GM12874 (cell line): ENCODE data around the gene ASTN1.

ENCODE experiments used
- TF ChIP-seq, protein P1 (sequence below): IDR thresholded peaks from 2 replicates; pipeline ENCODE4 v1.5.1; 2011; ENCODE audit warnings: low read depth, mild to moderate bottlenecking, control low read depth, low read length, moderate library complexity; ENCODE audit not compliant: insufficient read depth

The ASTN1 gene

GRCh38 chr1:176866011-176866714 lies 298.3 kb downstream of the ASTN1 start:
- TF ChIP-seq, protein P1, sequence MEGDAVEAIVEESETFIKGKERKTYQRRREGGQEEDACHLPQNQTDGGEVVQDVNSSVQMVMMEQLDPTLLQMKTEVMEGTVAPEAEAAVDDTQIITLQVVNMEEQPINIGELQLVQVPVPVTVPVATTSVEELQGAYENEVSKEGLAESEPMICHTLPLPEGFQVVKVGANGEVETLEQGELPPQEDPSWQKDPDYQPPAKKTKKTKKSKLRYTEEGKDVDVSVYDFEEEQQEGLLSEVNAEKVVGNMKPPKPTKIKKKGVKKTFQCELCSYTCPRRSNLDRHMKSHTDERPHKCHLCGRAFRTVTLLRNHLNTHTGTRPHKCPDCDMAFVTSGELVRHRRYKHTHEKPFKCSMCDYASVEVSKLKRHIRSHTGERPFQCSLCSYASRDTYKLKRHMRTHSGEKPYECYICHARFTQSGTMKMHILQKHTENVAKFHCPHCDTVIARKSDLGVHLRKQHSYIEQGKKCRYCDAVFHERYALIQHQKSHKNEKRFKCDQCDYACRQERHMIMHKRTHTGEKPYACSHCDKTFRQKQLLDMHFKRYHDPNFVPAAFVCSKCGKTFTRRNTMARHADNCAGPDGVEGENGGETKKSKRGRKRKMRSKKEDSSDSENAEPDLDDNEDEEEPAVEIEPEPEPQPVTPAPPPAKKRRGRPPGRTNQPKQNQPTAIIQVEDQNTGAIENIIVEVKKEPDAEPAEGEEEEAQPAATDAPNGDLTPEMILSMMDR = no peak

DNA sequence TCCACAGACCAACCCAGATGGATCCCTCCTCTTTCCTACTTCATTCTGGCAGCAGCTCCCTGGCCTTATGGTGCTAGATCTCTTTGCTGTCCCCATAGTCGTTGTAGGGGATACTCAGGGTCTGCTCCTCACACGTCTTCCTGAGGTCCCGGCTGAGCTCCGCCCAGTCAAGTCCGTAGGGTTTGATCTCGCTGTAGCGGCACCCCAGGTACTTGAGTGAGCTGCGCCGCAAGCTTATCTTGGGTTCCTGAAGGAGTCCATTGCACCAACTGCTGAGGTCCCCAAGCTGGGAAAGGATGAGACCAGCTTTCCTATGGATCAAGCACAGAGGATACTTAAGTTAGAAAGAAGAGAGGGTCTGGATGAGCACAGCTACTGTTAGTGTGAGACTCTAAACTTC lies 300.3 kb downstream of the ASTN1 start:
- TF ChIP-seq, protein P1 = no peak

DNA sequence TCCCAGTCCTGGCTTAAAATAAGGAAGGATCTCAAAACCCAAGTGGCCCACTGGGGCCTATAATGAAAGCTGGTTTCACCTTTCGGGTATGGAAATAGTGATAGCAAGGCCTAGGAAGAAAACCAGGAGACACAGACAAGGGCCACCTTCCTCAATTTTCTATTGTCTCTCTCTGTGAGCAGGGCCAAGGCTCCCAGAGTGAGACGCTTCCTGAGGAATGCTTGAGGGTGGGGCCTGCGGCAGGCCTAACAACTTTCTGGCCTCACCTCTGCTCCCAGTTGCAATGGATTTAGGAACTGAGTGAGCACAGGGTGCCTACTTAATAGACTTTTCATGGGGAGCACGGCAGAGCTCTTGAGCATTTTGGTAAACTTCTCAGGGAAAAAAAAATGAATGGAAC lies 300.9 kb downstream of the ASTN1 start:
- TF ChIP-seq, protein P1 = no peak

GRCh38 chr1:176858433-176858916 lies 306.0 kb downstream of the ASTN1 start:
- TF ChIP-seq, protein P1 = no peak

DNA sequence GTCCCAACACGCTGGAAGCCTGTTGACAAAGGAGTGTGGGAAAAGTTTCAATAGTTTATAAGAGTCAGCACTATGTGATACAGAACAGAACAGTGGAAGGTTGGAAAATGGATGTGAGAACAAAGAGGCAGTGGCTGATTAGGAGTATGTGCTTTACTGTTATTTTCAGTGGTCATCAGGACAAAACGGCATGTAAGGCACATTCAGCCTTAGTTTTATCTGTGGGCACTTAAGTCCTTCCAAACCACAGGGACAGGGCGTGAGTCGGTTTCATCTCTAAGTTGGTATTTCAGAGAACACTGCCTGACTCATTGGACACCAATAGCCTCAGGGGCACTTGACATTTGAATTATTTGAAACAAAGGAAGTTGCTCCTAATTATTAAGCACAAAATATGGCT lies 306.9 kb downstream of the ASTN1 start:
- TF ChIP-seq, protein P1 = no peak

DNA sequence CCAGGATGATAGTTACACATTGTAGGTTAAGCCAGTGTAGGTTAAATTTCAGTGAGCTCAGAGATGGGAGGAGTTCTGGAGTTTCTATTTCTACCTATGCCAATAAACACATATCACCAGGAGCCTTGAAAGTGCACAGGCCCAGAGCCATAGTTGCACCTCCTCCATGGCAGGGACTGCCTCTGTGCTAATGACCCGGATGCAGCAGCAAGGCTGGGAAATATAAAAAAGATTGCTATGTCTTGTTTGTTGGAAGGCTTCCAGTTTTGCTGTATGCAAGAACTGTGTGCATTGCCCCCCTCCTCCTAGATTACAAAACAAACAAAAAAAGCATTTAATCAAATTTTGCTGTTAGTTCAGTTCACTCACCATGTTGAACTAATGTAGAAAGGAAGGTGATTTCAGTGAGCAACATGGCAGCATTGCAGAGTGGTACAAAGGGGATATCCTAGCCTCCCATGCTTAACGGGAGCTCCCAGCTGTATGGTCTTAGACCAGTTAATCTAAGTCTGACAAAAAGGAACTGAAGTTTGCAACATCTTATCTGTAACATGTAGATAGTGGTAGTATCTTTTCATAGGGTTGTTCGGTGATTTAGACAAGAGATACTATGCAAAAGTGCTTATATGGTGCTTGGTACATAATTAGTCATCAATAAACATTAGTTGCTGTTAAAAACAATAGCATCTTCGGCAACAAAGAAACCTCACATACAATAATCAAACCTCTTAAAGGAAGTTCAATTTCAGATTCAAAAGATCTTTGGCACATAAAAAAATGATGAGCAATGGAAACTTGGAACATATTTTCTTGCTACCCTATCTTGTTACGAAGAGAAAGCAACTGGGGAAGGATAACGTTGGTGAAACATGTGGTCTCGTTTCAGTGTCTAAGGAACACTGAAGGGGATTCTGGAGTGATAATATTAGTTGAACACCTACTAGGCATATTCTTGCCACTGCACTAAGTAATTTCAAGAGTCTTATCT lies 309.5 kb downstream of the ASTN1 start:
- TF ChIP-seq, protein P1 = no peak

GRCh38 chr1:176854121-176854520 lies 310.4 kb downstream of the ASTN1 start:
- TF ChIP-seq, protein P1 = no peak
